HG02571 (cell line): ENCODE data around the gene MYOT.
"Not testable (repeated sequence)": the region's sequence is repeated elsewhere in the genome, so short reads cannot be mapped to it uniquely, and the experiment has no call there.

Experiments used
- ATAC-seq: cut with Tn5 transposase; IDR thresholded peaks from one replicate; pipeline ENCODE4 v1.9.1; 2021; ENCODE audit warnings: mild to moderate bottlenecking, moderate library complexity; ENCODE audit not compliant: unreplicated experiment

MYOT gene

DNA sequence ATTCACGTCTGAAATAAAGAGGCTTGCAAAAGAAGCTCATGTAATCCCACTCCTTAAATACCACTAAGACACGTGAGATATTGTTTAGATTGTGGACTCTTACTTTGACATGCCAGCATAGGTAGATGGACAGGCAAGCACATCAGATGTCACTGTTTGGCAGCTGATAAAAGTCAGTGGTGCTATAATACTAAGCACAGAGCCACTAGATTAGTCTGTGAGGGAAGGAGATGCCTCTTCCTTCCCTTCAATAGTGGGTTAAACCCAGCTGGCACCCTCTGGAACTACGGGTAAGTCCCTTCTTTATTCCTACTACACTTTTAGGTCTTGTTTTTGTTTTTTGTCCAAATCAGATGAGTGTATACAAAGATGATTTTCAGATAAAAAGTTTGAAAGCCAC is at the start of gene MYOT:
Gene MYOT, plus strand, starts transcription at position 197 of the 400 bp plus-strand sequence. CDS start 2,792 bp downstream, outside the sequence.
- ATAC-seq = no peak

DNA sequence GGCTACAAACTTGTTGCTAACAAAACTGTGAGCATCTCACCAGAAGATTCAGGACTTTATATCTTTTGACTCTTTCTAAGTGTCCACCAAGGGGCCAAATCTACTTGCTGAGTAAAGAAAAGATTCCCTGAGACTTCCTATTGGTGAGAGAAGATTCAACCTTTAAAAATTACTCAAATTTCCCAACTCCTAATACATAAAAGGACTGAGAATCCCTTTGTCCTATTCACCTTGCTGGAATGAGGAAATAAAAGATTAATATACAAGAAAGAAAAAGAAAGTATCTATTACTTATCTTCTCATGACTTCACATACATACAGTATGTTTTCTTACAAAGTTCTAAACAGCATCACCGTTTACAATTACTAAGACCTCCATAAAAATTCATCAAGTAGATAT is 47.9 kb upstream of the MYOT start:
- ATAC-seq = no peak

GRCh38 chr5:137822158-137822764 is 45.4 kb upstream of the MYOT start:
- no peak for ATAC-seq

DNA sequence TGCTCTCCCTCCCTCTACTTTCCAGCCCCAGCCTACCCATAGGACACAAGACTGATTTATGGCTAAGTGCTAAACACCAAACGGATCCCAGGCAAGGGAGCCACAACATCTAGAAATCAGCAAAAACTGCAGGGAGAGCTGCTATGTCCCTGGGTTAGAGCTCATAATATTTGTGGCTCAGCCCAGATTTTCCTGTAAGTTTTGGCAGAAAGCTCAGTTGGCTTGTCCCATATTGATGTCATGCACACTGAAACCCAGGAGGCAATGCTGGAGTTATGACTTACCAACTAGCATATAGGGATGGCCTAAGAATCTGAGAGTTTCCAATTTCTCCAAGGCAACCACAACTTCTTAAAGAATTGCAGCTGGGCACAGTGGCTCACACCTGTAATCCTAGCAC is 44.7 kb upstream of the MYOT start:
- ATAC-seq = no peak

DNA sequence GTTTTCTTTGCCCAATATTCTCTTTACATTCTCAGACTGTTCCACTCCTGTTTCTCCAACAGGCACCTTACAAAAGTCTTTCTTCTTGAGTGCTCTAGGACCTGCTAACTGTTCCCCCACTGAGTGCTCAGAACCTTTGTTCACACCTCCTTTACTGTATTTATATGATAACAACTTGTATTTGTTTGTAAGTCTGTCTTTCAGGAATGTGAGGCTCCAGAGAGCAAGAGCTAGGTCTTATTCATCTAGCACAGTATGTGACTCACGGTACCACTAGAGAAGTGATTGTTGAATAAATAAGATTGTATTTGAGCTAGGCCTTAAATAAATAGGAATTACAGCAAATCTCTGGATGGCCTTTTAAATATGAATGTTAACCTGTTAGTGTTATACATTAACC is 42.5 kb upstream of the MYOT start:
- no peak for ATAC-seq

- ATAC-seq = no peak
Observed at GRCh38 chr5:137826067-137826466, 41.6 kb upstream of the MYOT start.

DNA sequence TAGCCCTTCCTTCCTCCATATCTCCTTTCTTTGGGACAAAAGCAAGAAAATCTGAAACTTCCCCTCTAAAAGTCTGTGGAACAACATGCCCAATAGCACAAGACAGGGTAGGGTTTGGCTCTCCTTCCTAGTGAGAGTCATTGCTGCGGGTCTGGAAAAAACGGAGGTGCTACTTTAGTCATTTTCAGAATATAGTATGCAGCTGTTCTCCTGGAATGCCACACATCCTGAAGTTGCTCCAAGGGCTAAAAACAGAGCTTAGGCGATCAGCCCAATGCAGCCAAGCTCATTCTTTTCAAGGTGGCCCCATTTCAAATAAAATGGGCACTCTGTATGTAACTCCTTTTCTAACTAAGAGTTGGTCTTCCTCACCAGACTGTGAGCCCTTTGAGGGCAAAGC is 39.5 kb upstream of the MYOT start:
- no peak for ATAC-seq

DNA sequence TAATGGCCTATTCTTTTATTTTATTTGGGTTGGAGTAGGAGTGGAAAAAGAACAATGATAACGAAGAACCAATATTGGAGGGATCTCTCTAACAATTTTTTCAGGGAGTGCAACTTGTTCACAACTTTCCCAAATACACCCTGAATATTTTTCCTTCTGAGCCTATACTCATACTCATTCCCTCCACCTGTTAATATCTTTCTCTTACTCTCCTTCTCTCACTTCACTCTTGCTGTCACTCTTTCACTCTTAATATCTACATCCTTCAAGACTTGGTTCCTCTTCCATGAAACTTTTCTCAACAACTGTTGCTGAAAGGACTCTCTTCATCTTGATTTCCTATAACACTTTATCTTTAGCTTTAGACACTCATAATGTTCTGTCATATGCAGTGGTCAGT is 39.0 kb upstream of the MYOT start:
- no peak for ATAC-seq

GRCh38 chr5:137831105-137831504 is 36.6 kb upstream of the MYOT start:
- ATAC-seq = no peak

DNA sequence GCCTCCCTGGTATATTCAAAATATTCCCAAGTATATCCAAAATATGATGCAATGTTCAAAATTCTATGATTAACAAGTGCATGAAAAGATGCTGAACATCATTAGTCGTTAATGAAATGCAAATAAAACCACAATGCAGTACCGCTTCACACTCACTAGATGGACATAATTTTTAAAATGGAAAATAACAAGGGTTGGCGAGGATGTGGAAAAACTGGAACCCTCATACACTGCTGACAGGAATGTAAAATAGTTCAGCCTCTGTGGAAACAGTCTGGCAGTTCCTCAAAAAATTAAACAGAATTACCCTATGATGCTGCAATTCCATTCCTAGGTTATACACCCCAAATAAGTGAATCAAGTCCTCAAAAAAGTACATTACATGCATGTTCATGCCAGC is 36.1 kb upstream of the MYOT start:
- no peak for ATAC-seq

GRCh38 chr5:137832416-137832815 is 35.2 kb upstream of the MYOT start:
- ATAC-seq = no peak

GRCh38 chr5:137833463-137833862 is 34.2 kb upstream of the MYOT start:
- no peak for ATAC-seq

- no peak for ATAC-seq
Observed at GRCh38 chr5:137834498-137835049, 33.1 kb upstream of the MYOT start.

DNA sequence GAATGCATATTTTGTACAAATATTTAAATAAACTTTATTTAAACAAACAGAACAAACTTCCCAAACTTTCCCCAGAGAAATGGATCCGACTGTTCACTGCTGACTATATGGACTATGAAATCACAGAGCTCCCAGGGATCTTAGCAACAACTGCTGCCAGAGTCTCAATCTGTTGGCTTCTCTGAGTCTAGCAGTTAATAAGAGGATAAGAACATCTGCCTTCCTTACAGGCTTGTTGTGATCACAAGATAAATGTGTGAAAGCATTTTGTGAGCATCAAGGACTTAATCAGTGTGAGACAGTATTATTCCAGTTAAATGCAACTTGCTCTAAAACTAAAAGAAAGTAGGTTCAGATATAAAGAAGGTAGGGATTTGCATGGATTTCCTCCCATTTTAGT is 31.4 kb upstream of the MYOT start:
- ATAC-seq = no peak

DNA sequence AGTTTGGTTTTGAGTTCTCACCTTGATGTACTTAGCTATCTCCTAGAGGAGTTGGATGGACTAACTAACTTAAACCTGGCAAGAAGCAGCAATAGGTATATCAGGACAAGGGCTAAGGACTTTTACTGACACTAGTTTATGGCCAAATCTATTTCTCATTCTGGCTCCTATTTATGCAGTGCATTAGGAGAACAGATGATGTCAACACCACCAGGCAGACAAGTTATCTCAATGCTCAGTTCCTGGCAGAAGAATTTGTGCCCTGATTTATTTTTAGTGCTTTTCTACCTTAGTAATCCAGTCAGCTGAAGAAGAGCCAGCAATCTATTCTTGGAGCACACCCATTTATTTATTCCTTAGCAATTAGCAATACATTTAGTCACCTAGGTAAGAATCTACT is 30.7 kb upstream of the MYOT start:
- no peak for ATAC-seq

GRCh38 chr5:137837491-137838394 is 29.9 kb upstream of the MYOT start:
- no peak for ATAC-seq

DNA sequence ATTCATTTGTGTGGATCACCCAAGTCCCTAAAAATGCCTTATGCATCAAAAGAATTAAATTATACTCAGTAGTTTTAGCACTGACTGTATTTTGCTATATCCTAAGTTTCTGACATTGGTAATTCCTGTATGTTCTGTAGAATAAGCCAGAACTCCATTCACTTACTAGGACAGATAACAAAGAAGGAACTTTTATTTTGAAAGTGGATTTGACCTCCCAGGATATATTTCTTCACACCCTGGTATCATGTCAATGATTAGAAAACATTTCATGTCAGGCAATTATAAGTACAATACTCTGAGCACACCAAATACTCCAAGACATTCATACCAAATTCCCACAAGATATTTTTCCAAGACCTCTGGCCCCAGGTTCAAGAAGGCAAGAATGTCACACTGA is 28.7 kb upstream of the MYOT start:
- no peak for ATAC-seq

DNA sequence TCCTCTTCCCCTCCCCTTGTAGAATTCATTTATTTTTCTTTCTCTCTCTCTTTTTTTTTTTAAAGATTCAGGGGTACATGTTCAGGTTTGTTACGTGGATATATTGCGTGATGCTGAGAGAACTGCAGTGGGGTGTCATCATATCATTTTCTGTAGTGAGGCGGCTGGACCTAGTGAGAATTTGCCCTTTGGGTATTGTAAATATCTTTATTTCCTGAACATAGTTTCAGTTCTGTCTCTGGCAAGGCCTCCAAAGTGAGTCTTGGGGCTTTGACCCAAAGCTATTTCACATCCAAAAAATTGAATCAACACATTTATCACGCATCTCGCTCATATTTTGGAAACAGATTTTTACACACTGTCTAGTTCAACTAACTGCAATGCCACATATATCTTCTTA is 25.4 kb upstream of the MYOT start:
- ATAC-seq = no peak

GRCh38 chr5:137843676-137844299 is 23.9 kb upstream of the MYOT start:
- ATAC-seq = no peak

- no peak for ATAC-seq
Observed at GRCh38 chr5:137845472-137845871, 22.2 kb upstream of the MYOT start.

GRCh38 chr5:137847687-137848086 is 20.0 kb upstream of the MYOT start:
- no peak for ATAC-seq

DNA sequence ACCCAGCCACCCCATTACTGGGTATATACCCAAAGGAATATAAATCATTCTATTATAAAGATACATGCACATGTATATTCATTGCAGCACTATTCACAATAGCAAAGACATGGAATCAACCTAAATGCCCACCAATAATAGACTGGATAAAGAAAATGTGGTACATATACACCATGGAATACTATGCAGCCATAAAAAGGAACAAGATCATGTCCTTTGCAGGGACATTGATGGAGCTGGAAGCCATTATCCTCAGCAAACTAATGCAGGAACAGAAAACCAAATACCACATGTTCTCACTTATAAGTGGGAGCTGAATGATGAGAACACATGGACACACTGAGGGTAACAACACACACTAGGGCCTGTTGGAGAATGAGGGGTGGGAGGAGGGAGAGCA is 14.5 kb upstream of the MYOT start:
- ATAC-seq = not testable (repeated sequence)
